Measurements from ENCODE around the gene KY.

DNA sequence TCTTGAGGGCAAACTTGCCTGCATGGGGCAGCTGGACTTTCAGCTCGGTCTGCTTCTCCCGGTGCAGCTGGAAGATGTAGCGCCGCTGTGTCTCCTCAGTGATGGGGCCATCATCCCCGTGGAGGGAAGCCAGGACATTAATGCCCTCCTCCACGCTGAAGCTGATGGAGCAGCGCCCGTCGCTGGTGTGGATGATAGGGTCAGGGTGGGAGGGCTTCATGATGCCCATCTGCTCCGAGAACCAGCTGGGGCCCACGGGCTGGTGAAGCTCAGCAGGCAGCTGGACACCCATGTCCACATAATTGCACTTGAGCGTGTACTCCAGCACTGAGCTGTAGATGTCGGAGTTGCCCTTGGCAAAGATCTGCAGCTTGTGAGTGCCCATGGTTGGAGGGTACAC is 46.9 kb downstream of the KY start:
- TF ChIP-seq, protein P1, sequence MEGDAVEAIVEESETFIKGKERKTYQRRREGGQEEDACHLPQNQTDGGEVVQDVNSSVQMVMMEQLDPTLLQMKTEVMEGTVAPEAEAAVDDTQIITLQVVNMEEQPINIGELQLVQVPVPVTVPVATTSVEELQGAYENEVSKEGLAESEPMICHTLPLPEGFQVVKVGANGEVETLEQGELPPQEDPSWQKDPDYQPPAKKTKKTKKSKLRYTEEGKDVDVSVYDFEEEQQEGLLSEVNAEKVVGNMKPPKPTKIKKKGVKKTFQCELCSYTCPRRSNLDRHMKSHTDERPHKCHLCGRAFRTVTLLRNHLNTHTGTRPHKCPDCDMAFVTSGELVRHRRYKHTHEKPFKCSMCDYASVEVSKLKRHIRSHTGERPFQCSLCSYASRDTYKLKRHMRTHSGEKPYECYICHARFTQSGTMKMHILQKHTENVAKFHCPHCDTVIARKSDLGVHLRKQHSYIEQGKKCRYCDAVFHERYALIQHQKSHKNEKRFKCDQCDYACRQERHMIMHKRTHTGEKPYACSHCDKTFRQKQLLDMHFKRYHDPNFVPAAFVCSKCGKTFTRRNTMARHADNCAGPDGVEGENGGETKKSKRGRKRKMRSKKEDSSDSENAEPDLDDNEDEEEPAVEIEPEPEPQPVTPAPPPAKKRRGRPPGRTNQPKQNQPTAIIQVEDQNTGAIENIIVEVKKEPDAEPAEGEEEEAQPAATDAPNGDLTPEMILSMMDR (IDR thresholded peaks at IDR 0.05; ENCODE audit: low read length), result no peak
- TF ChIP-seq EZH2 (optimal IDR thresholded peaks at IDR 0.05; ENCODE audit: low read depth, low read length) (no peak), EZH2phosphoT487 (IDR thresholded peaks at IDR 0.05; ENCODE audit: low read length) (no peak)
